Muscle layer of duodenum (tissue), 2 donors: ENCODE results near the gene SMPD3.

Source experiments
- H3K27ac ChIP-seq: one replicate; pipeline ENCODE4 v1.7.0; 2013; ENCODE audit warnings: mild to moderate bottlenecking, low read length
- H3K27me3 ChIP-seq: one replicate; pipeline ENCODE4 v1.7.0; 2013; ENCODE audit warnings: low read depth, mild to moderate bottlenecking, control low read depth, low read length
- H3K36me3 ChIP-seq, 2 donors: one replicate each; pipeline ENCODE4 v1.7.0; 2013; ENCODE audit warnings: low read length in 2 of 2, control low read depth in 1 of 2, mild to moderate bottlenecking in 1 of 2; ENCODE audit not compliant: insufficient read depth in 2 of 2, control insufficient read depth in 1 of 2
- H3K4me1 ChIP-seq, 2 donors: one replicate each; pipeline ENCODE4 v1.7.0; 2013; ENCODE audit warnings: low read length in 2 of 2, mild to moderate bottlenecking in 2 of 2, control low read depth in 1 of 2, moderate library complexity in 1 of 2; ENCODE audit not compliant: insufficient read depth in 2 of 2, control insufficient read depth in 1 of 2
- H3K4me3 ChIP-seq, 2 donors: one replicate each; pipeline ENCODE4 v1.7.0; 2013; ENCODE audit warnings: low read length in 2 of 2, low read depth in 1 of 2, mild to moderate bottlenecking in 1 of 2
- H3K9me3 ChIP-seq, 2 donors: one replicate each; pipeline ENCODE4 v1.7.0; 2013; ENCODE audit warnings: low read length in 2 of 2, control low read depth in 1 of 2, mild to moderate bottlenecking in 1 of 2; ENCODE audit not compliant: control insufficient read depth in 1 of 2
- donor health status: healthy.

The SMPD3 gene

DNA sequence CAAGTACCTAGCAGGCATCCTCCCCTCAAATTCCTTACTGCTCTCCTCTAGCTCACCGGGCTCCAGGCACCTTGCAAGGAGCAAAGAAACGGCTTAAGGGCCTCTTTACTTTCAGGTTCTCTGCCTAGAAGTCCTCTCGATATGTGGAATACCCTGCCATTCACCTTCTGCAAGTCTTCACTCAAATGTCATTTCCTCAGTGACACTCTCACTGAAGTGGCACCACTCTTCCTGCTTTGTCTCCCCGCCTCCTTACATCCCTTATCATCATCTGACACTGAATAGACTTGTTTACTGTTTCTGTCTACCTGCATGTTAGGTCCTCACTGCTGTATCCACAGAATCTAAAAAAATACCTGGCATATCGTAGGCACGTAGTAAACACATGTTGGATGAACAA is 138.5 kb downstream of the SMPD3 start:
- Histone ChIP-seq H3K27me3 (no peaks in the 10 kb centered on the region), H3K4me1 (peaks cover 7 to 29% of the 10 kb centered on the region in 2 donors), H3K27ac (peak overlapping the region; percentile 67), H3K4me3 (peak overlapping the region; percentile 81 to 82), H3K9me3 (no peaks in the 10 kb centered on the region), H3K36me3 (peaks cover 14 to 29% of the 10 kb centered on the region in 2 donors)
